Measurements from ENCODE around the gene PAQR4.

The PAQR4 gene

DNA sequence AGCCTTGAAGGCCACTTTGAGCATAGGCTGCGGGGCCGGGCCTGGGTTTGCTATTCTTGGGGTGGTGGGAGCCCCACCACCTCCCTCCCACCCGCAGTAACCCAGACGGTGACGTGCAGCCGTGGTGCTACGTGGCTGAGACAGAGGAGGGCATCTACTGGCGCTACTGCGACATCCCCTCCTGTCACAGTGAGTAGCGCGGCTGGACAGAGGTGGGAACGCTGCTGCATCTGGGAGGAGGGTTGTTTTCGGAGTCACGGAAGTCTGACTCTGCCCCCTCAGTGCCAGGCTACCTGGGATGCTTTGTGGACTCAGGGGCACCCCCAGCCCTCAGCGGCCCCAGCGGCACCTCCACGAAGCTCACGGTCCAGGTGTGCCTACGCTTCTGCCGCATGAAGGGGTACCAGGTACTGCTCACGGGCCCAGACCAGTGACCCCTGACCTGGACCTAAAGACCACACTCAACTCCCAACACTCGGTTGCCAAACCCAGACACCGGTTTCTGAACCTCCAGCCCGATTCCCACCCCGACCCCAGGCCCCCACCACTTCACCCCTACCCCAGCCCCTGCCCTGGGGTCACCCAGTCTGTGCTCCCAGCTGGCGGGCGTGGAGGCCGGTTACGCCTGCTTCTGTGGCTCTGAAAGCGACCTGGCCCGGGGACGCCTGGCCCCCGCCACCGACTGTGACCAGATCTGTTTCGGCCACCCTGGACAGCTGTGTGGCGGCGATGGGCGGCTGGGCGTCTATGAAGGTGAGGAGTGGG lies 2.9 kb upstream of the PAQR4 start:
- DNase-seq = no peak

DNA sequence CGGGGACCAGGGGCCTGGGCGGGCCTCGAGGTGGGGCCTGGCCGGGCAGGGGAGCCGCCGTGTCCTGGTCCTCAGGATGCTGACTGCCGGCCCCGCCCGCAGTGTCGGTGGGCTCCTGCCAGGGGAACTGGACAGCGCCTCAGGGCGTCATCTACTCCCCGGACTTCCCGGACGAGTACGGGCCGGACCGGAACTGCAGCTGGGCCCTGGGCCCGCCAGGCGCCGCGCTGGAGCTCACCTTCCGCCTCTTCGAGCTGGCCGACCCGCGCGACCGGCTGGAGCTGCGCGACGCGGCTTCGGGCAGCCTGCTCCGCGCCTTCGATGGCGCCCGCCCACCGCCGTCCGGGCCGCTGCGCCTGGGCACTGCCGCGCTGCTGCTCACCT lies 2.3 kb upstream of the PAQR4 start:
- no peak for DNase-seq

DNA sequence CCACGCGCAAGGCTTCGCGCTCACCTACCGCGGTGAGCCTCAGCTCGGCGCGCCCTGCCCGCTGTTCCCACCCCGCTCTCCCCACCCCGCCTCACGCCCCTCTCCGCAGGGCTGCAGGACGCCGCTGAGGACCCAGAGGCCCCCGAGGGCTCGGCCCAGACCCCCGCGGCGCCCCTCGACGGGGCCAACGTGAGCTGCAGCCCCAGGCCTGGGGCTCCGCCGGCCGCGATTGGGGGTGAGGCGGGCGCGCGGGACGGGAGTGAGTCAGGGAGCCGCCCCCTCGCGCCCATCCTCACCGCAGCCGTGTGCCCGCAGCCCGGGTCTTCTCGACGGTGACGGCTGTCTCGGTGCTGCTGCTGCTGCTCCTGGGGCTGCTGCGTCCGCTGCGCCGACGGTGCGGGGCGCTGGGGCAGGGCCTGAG lies 1.9 kb upstream of the PAQR4 start:
- no peak for DNase-seq

DNA sequence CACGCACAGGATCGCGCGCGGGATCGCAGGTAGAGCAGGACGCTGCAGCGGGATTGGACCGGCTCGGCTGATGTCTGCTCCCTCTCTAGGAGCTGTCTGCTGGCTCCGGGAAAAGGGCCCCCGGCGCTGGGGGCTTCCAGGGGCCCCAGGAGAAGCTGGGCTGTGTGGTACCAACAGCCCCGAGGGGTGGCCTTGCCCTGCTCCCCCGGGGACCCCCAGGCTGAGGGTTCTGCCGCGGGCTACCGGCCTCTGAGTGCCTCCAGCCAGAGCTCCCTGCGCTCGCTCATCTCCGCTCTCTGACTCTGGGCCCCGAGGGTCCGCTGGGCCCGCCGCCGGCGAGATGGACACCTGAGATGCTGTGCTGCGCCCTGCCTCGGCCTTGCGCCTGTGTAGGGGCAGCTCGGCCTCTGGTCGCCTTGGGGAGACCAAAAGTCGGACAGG lies 1.4 kb upstream of the PAQR4 start:
- no peak for DNase-seq

DNA sequence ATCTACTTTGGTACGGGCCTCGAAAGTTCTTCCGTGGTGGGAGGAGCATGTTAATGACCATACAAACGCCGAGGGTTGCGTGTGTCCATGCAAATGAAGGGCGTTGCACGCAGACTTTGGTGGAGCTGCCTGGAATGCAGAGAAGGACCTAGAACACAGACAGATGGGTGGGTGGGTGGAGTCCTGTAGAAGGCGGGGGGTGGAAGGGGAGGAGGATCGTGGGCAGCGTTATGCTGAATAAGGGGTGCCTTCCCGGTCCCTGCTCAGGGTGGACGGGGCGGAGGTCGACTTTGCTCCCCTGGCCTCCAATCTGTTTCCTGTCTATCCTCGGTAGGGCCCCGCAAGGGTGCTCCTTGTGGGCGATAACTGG lies 795 bp upstream of the PAQR4 start:
- peak; percentile 64 for DNase-seq

DNA sequence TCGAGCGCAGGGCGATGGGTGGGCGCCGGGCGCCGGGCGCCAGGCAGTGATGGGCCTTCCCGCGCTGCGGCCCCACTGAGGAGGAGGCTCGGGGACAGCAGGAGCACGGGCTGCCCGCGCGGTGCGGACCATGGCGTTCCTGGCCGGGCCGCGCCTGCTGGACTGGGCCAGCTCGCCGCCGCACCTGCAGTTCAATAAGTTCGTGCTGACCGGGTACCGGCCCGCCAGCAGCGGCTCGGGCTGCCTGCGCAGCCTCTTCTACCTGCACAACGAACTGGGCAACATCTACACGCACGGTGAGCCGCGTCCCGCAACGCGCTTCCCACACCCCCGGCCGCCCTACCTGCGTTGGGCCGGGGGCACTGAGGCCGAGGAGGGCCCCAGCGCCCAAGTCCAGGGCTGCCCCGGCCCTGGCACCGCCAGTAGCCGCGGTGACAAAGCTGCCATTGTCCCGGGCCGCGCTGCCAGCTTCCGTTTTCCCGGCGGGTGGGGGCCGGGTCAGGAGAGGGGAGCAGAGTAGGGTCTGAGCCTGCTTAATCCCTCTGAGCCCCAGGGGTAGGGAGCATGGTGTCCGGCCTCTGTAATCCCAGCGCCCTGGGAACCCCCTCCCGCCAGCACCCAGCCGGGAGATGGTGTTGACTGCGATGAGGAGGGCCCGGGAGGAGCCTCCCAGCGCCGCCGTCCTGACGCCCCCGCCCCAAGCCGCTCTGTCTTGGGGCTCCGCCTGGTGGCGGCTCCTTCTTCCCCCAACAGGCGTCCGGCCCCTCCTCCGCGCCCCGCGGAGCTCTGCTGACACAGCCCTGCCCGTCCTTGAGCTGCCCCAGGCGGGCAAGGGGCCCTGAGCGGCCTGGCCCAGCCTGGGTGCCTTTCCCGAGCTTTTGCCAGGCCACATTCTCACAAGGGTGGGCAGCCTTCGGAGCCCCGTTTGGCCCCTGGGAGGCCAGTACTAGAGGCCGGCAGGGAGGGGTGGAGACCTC lies 685 bp downstream of the PAQR4 start:
- DNase-seq = peak; percentile 80

DNA sequence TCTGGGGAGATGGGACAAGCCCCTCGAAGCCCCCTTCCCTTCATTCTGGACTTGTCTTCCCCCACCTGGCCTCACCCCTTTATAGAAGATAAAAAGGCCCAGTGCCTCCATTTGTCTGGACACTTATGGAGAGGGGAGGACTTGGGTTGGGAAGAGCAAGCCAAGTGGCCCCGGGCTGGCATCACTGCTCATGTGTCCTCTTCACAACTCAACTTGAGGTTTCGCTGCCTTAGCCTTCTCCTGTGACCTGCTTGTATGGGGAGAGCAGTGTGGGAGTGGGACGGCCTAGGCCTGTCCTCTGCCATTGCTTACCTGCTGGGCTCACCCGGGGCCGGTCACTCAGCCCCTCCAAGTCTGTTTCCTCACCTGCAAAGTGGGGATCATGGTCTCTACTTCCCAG lies 1.4 kb downstream of the PAQR4 start:
- no peak for DNase-seq

DNA sequence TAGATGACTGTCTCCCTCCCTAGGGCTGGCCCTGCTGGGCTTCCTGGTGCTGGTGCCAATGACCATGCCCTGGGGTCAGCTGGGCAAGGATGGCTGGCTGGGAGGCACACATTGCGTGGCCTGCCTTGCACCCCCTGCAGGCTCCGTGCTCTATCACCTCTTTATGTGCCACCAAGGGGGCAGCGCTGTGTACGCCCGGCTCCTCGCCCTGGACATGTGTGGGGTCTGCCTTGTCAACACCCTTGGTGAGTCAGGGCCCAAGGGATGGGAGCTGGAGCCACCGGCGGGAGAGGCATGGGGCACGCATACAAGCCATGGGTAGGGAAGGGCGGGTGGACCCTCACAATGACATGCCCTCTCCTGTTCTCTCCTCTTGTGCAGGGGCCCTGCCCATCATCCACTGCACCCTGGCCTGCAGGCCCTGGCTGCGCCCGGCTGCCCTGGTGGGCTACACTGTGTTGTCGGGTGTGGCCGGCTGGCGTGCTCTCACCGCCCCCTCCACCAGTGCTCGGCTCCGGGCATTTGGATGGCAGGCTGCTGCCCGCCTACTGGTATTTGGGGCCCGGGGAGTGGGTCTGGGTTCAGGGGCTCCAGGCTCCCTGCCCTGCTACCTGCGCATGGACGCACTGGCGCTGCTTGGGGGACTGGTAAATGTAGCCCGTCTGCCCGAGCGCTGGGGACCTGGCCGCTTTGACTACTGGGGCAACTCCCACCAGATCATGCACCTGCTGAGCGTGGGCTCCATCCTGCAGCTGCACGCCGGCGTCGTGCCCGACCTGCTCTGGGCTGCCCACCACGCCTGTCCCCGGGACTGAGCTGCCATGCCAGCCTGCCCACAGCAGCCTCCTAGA lies 2.2 kb downstream of the PAQR4 start:
- DNase-seq = no peak

DNA sequence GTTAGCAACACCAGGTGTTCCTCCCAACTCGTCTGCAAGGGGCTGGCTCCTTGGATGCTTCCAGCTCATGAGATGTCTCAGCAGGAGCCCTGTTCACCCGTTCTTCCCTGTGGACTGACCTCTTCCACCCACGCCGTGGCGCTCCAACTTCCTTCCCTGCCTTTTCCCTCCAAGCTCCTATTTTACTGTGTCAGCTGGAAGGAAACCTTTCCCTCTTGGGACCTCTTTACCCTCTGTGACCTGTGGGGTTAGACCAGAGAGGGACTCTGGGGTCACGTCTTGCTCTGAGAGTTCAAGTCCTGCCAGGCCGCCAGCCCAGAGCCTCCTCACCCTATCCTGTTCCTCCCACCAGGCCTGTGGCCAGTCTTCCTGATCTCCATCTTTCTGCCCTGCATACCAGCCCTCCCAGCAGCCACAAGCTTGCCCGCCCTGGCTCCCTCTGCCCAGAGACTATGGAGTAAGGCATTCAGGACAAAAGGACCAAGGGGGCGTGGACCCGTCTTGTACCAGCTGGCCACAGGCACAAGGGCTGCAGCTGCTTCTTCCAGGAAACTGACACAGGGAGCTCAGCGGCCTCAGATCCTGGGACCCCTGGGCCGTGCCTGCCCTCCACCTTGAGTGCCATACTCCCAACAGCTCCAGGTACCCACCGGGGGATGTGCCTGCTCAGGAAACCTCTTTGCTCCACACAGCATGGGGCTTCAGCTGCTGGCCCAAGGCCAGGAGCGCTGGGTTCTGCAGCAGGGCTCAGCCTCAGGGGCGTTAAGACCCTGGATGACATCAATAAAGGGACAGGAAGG lies 3.0 kb downstream of the PAQR4 start:
- no peak for DNase-seq

DNA sequence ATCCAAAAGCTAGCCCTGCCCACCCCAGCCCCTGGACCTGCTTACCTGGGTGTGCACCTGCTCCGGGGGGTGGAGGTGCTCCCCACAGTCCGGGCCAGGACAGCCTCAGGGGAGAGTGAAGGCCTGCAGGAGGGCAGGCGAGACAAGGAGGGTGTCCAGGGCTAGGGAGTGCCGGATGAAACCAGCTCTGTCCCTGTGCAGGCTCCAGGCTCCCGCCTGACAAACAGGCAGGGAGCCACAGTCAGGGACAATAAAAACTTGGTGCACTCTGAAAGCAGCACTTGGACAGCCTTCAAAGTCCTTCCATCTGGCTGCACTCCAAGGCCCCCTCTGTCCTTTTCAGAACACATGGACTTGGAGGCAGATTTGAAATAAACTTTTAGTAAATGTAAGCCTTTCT lies 3.9 kb downstream of the PAQR4 start:
- no peak for DNase-seq

DNA sequence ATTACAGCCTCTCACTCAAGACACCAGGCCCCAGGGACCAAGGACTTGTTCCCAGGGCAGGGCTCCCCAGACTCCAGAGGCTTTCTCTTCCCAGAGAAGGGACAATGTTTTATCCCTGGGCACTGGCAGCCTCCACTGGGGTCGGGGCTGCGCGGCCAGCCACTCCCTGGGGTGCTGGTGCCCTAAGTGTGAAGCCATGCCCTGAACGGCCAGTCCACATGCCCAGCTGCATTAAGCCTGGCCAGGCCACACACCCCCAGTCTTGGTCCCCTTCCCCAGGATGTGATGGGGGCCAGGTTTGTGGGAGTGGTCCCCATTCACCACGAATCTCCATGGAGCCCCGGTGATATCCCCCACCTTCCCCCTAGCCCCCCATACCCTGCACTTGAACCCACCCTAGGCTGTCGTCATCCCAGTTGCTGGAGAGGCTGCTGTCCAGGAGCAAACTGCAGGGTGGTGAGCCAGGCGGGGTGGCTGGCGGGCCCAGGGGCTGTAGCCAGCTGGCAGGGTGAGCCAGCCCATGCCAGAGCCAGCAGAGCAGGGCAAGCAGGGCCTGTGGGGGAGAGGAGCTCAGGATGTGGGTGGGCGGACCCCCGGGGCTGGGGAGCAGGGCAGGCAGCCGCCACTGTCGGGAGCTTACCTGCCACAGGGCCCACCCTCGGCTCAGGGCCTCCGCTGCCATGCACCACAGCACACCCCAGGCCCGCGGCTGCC lies 4.6 kb downstream of the PAQR4 start:
- no peak for DNase-seq

DNA sequence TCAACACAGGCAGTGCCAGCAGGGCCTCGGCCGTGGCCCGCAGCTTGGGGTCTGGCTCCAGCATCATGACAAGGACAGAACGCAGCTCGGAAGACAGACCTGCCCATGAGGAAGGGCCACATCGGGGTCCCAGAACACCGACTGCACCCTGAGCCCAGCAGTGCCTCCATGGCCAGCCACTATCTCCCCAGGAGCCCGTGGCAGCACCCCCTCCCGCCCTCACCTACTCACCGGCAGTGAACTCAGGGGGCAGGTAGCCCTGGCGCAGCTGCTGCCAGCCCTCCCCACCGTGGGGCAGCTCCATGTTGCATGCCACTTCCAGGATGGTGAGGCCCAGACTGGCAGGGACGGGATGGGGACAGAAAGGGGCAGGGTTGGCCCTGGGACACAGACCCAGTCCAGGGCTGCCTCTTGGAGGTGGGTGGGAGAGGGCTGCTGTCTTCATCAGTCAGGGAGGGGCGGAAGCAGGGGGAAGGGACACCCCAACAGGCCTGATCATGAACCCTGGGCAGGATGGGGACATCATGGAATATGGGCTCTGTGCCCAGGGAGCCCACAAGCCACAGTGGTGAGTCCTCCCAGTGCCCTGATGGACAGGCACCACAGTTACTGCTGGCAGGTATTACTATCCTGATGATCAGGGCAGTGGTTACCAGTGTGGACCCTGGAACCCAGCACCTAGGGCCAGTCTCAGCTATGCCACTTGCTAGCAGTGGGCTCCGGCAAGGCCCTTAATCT lies 5.3 kb downstream of the PAQR4 start:
- no peak for DNase-seq

DNA sequence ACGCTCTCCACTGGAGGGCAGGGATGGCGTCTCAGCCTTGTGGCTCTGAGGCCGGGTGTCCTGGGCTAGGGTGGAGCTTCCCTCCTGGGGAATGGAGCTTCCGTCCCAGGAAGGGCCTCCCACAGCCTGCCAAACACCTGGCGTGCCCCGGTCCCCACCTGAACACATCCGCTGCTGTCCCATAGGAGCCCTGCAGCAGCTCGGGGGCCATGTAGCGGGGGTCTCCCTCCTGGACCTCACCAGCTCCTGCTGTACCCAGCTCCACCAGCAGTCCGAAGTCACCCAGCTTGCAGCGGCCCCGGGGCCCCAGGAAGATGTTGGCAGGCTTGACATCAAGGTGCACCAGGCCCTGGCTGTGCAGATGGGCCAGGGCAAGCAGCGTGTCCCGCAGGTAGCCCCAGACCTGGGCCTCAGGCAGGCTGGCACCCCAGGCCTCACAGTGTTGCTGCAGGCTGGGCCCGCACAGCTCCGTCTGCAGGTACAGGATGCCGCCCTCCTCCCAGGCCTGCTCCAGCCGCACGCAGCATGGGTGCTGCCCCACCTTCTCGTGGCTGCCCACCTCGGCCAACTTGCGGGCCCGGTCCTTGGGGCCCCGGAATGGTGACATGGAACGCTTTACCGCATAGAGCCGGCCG lies 6.1 kb downstream of the PAQR4 start:
- DNase-seq = no peak

DNA sequence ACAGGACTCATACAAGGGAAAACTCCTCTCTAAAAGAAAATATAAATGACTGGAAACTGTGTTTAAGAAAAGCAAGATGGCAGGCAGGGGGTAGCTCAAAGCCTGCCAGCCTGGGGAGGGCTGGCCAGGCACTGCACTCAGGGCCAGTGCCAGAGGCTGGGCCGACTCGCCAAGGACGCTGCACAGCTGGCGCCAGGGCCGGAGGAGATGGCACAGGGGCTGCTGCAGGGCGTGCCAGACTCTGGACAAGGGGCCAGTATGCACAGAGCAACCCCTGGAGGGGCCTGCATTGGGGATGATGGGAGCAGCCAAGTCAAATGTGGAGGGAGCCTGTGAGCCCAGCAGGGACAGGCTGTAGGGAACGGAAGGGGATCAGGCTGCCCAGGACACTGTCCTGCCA lies 7.1 kb downstream of the PAQR4 start:
- no peak for DNase-seq

DNA sequence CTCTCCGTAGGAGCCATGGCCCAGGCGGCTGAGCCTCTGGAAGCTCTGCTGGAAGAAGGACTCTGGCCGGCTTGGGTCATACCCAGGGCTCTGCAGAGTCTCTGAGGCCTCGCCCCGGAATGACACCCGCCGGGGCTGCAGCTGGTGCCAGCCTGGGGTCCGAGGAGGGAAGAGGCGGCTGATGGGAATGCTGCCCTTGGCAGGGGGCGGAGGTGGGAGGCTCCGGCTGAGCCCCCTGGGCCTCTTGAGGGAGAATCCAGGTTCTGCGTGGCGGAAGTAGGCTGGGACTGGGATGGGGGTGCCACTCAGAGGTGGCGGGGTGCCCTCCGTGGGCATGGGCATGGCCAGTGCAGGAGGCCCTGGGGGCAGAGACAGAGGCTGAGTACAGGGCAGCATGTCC lies 7.5 kb downstream of the PAQR4 start:
- no peak for DNase-seq

DNA sequence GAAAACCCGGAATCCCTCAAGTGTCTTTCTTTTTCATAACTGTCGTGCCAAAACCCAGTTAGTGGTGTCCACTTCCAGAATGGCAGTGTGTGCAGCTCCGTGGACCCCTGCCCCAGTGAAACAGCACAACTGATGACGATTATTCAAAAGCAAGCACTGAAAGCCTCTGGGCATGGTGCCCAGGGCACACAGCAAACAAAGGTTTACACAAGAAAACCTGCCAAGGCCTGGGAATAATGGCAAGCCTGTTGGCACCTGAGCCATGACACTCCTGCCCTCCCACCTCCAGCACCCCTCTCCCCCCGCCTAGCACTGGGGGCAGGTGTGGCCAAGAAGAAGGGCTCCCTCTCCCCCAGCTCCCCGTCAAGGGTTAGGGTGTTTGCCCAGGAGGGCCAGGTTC lies 8.3 kb downstream of the PAQR4 start:
- no peak for DNase-seq

DNA sequence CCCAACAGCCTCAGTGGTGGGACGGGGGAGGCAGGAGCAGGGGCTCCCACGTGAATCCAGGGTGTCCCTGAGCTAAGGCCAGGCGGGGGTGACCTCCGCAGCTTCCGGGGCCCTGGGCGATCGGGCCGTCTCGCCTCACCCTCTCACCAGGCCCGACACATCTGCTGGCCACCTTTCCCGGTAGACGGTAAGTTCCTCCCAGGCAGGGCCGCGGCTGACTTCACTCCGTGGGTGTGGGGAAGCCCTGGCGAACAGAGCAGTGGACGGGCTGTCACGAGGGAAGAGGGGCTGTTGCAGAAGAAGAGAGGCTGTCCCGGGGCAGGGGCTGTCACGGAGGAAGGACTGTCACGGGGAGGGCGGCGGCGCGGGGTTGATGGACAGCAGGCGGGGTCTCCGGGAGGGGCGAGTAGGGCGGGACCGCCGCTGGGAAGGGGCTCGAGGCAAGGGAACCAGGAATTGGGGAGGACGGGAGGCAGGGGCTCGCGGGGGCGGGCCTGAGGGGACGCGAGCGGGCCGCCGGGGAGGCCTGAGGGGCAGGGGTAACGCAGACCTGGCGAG lies 10.6 kb downstream of the PAQR4 start:
- DNase-seq = peak; percentile 29

DNA sequence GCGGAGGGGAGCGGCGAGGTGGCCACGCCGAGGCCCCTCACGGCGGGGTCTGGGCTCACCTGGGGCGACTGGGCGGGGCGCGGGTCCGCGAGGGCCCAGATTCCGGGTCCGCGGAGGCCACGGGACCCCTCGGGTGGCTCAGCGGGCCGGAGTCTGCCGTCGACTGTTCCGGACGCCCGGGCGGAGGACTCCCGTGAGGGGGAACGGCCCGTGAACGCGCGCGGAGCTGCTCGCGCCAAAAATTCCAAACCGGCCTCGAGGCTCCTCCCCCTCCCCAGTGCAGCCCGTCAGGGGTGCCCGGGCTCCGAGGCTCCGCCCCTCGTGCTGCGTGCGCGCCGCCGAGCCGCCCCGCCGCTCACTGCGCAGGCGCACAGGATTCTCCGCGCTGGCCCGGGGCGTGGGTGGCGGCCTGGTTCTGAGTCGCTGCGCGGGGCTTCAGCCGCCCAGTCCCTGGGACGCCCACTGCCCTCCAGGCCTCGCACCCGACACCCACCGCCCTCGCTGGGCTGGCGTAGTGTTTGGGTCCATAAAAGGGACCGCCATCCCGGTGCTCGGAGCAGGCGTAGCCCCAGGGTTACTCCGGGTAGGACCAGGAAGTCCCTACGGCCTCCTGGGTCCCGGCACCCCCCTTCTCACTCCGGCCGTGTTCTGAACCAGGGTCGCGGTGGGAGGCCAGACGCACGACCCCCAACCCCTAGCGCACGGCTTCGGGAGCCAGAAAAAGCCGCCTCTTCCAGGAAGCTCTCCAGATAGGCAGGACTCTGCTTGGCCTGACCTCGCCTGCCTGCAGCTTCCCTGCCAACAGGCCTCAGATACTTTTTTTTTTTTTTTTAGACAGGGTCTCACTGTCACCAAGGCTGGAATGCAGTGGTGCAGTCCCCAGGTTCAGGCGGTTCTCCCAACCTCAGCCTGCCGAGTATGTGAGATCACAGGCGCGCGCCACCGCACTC lies 11.4 kb downstream of the PAQR4 start, which contains the start of gene PKMYT1:
TSS of gene PKMYT1 (minus strand) at position 220 of the 950 bp plus-strand sequence. CDS start 789 bp downstream, outside the sequence.
- DNase-seq = peak; percentile 89
